NK-92 (cell line): Measurements from ENCODE around the gene AVEN.
"Not testable (repeated sequence)": the region's sequence is repeated elsewhere in the genome, so short reads cannot be mapped to it uniquely, and the experiment has no call there.

Experiments
- DNase-seq: peaks from one replicate; lab custom pipeline; 2025; ENCODE audit not compliant: unreplicated experiment; lab: John Stamatoyannopoulos, UW

The AVEN gene, protein sequence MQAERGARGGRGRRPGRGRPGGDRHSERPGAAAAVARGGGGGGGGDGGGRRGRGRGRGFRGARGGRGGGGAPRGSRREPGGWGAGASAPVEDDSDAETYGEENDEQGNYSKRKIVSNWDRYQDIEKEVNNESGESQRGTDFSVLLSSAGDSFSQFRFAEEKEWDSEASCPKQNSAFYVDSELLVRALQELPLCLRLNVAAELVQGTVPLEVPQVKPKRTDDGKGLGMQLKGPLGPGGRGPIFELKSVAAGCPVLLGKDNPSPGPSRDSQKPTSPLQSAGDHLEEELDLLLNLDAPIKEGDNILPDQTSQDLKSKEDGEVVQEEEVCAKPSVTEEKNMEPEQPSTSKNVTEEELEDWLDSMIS

DNA sequence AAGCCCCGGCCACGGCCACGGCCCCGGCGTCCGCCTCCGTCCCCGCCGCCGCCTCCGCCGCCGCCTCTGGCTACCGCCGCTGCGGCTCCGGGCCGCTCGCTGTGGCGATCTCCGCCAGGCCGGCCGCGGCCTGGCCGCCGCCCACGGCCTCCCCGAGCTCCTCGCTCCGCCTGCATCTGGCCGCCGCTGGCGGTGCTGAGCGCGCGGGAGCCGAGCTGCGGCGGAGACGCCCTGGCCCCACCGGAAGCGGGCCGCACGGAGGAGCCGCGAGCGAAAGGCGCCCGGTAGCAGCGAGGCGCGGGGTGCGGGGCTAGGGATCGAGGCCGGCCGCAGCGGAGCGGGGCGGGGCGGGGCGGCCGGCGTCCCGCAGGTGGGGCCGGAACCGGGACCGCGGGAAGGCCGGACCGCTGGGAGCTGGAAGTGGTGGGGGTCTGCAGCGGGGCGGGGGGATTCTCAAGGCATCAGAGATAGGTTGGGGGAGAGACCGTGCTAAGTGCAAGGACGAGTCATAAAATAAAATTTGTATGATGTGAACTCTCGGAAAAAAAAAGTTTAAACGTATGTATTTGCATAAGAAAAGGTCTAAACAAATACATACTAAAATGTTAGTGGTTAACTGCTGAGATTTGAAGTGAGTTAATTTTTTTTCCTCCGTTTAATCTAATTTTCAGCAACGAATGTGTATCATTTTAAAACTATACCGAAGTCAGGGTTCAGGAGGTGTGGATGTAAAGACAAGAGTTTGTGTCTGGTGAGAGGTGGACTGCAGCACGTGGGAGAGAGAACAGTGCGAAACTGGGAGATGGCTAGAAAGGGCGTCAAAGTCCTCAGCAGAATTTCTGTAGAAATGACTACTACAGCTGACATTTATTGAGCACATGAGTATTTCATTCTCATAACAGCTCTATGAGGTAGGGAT lies at the start of gene AVEN:
Gene AVEN (minus strand): TSS at position 334 of the 919 bp plus-strand sequence. CDS start 158 bp downstream, at position 176.
- no peak for DNase-seq

GRCh38 chr15:34085746-34086145 lies 46.7 kb upstream of the AVEN start:
- DNase-seq: no peak

DNA sequence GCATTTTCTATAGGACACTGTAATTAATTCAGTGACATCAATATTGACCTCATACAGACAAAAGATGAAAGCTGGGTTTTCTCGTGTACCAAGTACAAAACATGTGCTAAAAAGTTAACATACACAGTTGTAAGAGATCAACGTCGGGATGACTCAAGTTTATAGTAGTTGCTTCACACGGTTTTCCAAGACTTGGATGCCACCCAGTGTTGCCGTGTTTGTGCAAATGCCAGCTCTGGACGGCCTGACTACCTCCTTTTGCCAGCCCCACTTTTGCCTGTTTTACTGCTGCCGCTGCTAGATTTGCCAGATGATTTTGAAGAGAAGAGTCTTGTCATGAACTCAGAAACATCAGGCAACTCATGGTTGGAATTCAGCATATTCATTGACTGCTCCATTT lies 45.1 kb upstream of the AVEN start:
- DNase-seq: no peak

DNA sequence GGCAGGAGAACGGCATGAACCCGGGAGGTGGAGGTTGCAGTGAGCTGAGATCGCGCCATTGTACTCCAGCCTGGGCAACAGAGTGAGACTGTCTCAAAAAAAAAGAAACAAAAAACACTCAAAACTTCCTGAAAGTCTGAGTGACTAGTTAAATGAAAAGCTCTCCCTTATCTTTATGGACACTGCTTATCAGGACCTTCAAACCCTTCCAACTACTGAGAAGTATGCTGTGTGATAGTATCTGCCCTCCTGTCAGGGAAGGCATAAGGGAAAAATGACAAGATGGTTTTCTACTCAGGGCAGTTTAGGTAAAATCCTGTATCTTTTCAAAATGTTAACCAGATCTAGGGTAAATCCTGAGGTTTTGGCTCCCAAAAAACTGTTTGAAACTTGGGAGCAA lies 40.9 kb upstream of the AVEN start:
- DNase-seq: no peak

- DNase-seq: no peak
These were observed 39.9 kb upstream of the AVEN start for GRCh38 chr15:34078900-34079299.

- DNase-seq: no peak
These were observed 37.8 kb upstream of the AVEN start for GRCh38 chr15:34076785-34077184.

- DNase-seq: no peak
These were observed 31.0 kb upstream of the AVEN start for GRCh38 chr15:34070003-34070402.

DNA sequence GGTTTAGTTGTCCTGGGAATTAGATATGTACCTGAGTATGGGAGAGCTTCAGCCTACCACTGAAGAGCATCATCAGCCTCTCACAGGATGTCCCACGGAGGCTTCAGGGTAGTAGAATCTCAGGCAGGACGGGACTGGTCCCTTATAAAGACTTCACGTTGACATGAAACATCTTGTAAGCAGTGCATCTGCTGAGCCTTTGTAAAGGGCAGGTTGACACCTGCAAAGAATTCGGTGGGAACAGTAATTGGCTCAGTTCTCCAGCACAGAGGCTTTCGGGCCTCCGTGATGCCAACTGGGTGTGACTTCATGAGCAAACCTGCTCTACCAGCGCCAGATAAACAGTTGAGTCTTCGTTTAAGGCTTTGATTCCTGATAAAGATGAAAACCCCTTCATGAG lies 26.9 kb upstream of the AVEN start:
- no peak for DNase-seq

DNA sequence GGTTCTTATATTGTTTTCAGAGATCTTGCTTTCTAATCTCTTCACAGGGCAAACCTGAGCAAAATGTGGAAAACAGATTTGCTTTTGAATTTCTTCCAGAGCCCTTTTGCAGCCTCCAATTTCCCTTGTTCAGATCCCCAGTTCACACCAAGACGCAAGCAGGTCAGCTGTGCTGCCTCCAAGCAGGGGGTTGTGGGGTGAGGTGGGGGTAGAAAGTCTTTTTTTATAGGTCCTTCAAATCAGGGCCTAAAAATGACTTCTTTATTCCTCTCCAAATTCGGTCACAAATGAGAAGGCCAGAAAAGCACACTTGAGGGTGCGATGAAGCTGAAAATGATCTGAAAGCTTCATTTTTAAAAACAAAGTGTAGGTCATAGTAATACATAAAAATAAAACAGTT lies 26.3 kb upstream of the AVEN start:
- DNase-seq: no peak

DNA sequence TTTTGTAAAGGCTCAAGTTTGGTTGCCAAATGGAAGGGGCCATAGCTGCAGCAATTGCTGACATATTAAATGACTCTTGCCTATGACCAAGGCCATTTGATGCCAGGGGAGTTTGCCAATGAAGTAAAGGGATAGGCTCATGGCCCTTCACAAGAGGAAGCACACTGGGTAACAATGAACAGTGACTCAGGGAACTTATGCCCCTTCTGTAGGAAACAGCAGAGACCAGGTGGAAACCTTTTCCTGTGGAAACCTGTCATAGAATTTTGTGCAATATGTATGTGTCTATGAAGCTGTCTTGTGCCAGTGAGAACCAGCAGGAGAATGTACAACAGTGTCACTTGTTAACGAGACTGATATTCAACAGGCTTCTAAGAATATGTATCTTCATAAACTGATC lies 25.4 kb upstream of the AVEN start:
- no peak for DNase-seq

GRCh38 chr15:34059946-34060345 lies 20.9 kb upstream of the AVEN start:
- no peak for DNase-seq

- no peak for DNase-seq
These were observed 20.5 kb upstream of the AVEN start for GRCh38 chr15:34059476-34059875.

DNA sequence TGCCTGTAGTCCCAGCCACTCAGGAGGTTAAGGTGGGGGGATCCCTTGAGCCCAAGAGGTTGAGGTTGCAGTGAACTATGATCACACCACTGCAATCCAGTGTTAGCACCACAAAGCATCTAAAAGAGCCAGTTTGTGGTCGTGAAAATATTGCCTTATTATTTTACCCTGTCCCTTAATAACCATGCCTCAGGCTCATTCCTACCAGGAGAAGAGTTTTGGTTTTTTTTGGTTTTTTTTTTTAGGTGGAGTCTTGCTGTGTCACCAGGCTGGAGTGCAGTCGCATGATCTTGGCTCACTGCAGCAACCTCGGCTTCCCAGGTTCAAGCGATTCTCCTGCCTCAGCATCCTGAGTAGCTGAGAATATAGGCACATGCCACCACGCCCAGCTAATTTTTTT lies 17.9 kb upstream of the AVEN start:
- no peak for DNase-seq

- no peak for DNase-seq
These were observed 17.0 kb upstream of the AVEN start for GRCh38 chr15:34055868-34056595.

DNA sequence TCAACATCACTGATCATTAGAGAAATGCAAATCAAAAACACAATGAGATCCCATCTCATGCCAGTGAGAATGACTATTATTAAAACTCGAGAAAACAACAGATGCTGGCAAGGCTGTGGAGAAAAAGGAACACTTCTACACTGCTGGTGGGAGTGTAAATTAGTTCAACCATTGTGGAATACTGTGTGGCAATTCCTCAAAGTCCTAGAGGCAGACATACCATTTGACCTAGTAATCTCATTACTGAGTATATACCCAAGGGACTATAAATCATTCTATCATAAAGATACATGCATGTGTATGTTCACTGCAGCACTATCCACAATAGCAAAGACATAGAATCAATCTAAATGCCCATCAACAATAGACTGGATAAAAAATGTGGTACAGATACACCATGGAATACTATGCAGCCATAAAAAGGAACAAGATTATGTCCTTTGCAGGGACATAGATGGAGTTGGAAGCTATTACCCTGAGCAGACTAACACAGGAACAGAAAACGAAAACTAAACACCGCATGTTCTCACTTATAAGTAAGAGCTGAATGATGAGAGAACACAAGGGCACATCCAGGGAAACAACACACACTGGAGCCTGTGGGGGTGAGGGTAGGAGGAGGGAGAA lies 15.2 kb upstream of the AVEN start:
- no peak for DNase-seq

DNA sequence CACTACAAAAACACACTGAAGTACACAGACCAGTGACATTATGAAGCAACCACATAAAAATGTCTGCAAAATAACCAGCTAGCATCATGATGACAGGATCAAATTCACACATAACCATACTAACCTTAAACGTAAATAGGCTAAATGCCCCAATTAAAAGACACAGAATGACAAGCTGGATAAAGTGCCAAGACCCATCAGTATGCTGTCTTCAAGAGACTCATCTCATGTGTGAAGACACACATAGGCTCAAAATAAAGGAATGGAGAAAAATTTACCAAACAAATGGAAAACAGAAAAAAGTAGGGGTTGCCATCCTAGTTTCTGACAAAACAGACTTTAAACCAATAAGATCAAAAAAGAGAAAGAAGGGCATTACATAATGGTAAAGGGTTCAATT lies 11.4 kb upstream of the AVEN start:
- not testable (repeated sequence) for DNase-seq

DNA sequence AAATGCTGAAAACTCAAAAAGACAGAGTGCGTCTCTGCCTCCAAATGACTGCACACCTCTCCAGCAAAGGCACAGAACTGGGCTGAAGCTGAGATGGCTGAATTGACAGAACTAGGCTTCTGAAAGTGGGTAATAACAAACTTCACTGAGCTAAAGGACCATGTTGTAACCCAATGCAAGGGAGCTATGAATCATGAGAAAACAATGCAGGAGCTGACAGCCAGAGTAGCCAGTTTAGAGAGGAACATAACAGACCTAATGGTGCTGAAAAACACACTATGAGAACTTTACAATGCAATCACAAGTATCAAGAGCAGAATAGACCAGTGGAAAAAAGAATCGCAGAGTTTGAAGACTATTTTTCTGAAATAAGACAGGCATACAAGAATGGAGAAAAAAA lies 10.1 kb upstream of the AVEN start:
- DNase-seq: no peak

DNA sequence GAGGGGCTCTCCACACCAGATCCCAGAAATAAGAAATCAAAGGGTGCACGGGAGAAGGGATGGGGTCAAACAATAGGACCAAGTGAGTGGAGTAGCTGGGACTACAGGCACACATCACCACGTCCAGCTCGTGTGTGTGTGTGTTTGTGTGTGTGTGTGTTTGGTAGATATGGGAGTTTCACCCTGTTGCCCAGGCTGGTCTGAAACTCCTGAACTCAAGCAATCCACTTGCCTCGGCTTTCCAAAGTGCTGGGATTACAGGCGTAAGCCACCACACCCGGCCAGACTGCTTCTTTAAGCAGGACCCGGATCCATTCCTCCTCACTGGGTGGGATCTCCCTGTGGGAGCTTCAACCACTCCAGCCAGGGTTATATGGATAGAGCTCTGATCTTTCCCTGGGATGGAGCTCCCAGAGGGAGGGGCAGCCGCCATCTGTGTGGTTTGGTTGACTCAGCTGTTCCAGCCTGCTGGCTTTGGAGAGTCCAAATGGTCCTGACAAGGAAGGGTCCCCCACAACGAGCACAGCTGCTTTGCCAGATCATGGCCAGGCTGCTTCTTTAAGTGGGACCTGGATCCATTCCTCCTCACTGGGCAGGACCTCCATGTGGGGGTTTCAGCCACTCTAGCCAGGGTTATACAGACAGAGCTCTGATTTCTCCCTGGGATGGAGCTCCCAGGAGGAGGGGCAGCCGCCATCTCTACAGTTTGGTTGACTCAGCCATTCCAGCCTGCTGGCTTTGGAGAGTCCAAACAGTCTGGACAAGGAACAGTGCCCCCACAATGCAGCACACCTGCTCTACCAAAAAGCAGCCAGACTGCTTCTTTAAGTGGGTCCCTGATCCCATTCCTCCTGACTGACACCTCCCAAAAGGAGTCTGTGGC lies 9.1 kb upstream of the AVEN start:
- no peak for DNase-seq

DNA sequence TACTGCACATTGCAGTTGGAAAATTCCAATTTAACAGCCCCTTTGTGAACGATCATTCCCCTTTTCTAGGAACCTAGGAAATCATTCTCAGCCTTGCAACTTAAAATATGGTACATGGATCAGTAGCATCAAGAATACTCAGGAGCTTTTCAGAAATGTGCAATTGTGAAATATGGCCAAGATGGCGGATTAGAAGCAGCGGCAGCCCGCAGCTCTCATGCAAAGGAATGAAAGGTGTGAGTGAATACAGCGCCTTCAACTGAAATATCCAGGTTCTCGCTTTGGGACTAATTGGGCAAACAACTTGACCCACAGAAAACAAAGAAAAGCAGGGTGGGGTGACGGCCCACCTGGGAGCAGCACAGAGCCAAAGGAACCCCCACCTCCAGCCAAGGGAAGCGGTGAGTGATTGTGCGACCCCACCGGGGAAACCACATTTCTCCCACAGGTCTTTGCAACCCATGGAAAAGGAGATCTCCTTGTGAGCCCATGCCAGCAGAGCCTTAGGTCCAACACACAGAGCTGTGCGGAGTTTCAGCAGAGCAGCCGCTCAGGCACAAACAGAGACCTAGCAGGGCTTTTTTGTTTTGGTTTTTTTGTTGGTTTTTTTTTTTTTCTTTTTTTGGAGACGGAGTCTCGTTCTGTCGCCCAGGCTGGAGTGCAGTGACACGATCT lies 7.6 kb upstream of the AVEN start:
- no peak for DNase-seq

DNA sequence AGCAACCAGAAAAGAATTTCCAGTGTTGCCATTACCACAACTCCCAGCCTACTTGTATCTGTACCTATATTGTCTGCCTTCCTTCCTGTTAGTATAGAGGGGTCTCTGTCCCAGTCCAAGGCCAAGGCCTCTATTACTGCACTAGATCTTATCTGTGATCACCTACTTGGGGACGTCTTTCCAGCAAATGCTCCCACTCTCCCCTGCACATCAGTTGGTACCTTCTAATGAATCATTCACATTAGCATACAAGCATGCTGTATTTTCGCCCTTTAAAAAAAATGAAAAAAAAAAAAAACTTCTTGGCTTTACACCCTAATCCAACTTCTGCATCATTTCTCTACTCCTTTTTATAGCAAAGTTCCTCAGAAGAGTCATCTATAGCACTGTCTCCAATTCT lies 4.8 kb upstream of the AVEN start:
- DNase-seq: no peak
